Loucy (cell line): Measurements from ENCODE around the gene FBLIM1.

Source experiments
- EZH2phosphoT487 ChIP-seq: fragments of 200-600 bp; IDR thresholded peaks from 2 replicates; pipeline ENCODE4 v1.6.1; 2018; ENCODE audit warnings: antibody characterized with exemption, mild to moderate bottlenecking, moderate library complexity, borderline replicate concordance
- TF ChIP-seq, protein P1 (sequence below): fragments of 200-600 bp; sonication (generic); conservative IDR thresholded peaks from 2 replicates; pipeline ENCODE4 v1.5.1; 2014; ENCODE audit warnings: mild to moderate bottlenecking, antibody characterized with exemption, low read length

DNA sequence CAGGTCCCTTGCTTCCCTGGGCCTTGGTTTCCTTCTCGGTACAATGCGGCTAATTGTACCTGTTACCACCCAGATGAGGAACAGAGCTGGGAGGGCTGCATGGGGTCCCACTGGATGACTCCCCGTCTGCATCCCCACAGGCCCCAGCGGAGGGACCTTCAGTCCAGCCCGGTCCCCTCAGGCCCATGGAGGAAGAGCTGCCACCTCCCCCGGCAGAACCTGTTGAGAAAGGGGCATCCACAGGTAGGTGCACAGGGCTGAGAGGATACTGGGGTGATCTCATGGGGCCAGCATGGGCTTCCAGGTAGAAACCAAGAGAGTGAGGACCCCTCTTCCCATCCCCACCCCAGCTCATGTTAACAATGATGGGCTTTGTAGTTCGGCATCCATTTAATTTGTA is 9.8 kb downstream of the FBLIM1 start:
- TF ChIP-seq, protein P1, sequence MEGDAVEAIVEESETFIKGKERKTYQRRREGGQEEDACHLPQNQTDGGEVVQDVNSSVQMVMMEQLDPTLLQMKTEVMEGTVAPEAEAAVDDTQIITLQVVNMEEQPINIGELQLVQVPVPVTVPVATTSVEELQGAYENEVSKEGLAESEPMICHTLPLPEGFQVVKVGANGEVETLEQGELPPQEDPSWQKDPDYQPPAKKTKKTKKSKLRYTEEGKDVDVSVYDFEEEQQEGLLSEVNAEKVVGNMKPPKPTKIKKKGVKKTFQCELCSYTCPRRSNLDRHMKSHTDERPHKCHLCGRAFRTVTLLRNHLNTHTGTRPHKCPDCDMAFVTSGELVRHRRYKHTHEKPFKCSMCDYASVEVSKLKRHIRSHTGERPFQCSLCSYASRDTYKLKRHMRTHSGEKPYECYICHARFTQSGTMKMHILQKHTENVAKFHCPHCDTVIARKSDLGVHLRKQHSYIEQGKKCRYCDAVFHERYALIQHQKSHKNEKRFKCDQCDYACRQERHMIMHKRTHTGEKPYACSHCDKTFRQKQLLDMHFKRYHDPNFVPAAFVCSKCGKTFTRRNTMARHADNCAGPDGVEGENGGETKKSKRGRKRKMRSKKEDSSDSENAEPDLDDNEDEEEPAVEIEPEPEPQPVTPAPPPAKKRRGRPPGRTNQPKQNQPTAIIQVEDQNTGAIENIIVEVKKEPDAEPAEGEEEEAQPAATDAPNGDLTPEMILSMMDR, result no peak
- no peak for TF ChIP-seq EZH2phosphoT487
